GM12872 (cell line): ENCODE data around the gene ANGEL2.

Source experiments
- CTCF ChIP-seq: IDR thresholded peaks from 3 replicates; pipeline ENCODE4 v1.5.1; 2011; ENCODE audit warnings: low read depth, mild to moderate bottlenecking, low read length, moderate library complexity; ENCODE audit not compliant: insufficient read depth

The ANGEL2 gene

GRCh38 chr1:212970085-212970484, 45.6 kb downstream of the ANGEL2 start:
- TF ChIP-seq CTCF: no peak

- no peak for TF ChIP-seq CTCF
These were observed 47.3 kb downstream of the ANGEL2 start for GRCh38 chr1:212968368-212968863.

DNA sequence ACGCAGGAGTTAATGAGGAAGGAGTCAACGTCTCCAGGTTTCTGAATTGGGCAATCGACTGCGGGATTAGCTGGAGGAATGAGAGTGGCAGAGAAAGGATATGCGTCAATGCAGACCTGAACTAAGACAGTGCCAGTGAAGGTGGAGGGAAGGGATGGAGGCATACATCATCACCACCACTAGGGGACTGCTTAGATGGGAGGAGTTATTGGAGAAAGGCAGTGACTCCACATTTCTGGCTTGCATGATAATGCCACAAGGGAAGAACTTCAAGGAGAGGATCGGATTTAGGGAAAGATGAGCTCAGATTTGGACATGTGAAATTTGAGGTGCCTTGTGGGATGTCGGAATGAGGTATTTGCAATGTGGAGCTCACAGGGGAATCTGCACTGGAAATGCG, 47.9 kb downstream of the ANGEL2 start:
- peak; percentile 88 for TF ChIP-seq CTCF

DNA sequence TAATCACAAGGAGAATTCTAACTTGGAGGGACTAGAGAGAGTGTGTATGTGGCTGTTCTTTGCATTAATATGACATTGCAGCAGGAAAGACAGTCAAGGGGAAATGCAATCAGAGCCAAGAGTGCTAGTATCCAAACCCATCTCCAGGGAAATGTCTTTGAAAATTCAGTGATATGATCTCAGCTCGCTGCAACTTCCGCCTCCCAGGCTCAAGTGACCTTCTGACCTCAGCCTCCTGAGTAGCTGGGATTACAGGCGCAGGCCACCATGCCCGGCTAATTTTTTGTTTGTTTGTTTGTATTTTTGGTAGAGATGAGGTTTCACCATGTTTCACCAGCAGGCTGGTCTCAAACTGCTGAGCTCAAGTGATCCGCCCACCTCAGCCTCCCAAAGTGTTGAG, 49.1 kb downstream of the ANGEL2 start:
- TF ChIP-seq CTCF: no peak

GRCh38 chr1:212964102-212964501, 51.6 kb downstream of the ANGEL2 start:
- no peak for TF ChIP-seq CTCF

DNA sequence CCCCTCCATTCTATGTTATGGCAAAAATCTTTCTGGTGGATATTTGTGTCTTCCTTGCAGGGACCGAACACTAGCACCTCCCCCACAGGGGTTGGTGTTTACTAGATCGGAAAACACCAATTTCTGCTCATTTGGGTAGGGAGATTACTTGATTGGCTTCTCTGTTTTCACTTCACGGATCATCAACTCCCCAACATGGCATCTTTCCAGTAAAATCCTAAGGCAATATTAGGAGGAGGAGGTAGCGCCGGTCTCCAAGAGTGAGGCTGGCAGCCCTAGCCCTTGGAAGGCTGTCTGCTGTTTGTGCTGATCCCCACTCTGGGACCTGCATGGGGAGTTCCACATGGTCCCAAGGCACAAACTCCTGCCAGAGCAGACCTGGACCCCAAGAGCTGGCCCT, 53.2 kb downstream of the ANGEL2 start:
- TF ChIP-seq CTCF: no peak

DNA sequence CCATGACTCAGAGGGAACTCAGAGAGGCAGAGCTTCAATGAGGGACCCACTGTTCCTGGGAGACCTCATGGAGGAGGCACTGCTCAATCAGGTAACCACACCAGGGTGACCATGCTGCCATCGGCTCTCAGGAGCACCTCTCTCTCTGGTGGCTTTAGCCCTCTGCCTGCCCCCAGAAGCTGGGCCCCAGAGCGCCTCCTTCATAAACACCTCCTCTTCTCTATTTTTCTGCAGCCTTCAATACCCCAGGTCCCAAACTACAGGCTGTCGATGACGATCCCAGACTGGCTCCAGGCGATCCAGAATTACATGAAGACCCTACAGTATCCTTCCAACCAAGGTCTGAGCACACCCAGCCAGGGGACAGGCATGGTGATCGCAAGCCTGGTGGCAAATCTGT, 54.7 kb downstream of the ANGEL2 start:
- TF ChIP-seq CTCF: no peak
